CD14-positive monocyte (primary cell): ENCODE results near the gene PRIM2. TPM values are rescaled to one million over a fixed set of nuclear protein-coding genes. Genes with fewer than 3 reads are reported as not detected.
"Not testable (repeated sequence)": the region's sequence is repeated elsewhere in the genome, so short reads cannot be mapped to it uniquely, and the experiment has no call there.

Source experiments
- DNase-seq, 3 donors: peaks; one replicate each; pipeline ENCODE4 v3.0.0-alpha.2; 2011 to 2022
- H2AFZ ChIP-seq: 2 replicates; pipeline ENCODE4 v1.6.0; 2012; ENCODE audit warnings: mild to moderate bottlenecking, low read depth, low read length, inconsistent platforms; ENCODE audit not compliant: insufficient read depth, poor library complexity, severe bottlenecking
- H3K27ac ChIP-seq, 2 donors: 1 replicate in 1 of 2; 2 replicates in 1 of 2; pipeline ENCODE4 v1.5.1; 2012 to 2013; ENCODE audit warnings: low read length in 2 of 2, control low read depth in 1 of 2, inconsistent platforms in 1 of 2, low read depth in 1 of 2, mild to moderate bottlenecking in 1 of 2
- H3K27me3 ChIP-seq, 2 donors: one replicate each; pipeline versions ENCODE4 v1.6.0 to v1.6.1; 2011 to 2013; ENCODE audit warnings: low read length in 2 of 2; ENCODE audit not compliant: control insufficient read depth in 2 of 2, insufficient read depth in 2 of 2
- H3K36me3 ChIP-seq, 2 donors: replicated peaks in 1 of 2; 1 replicate in 1 of 2; 2 replicates in 1 of 2; pipeline versions ENCODE4 v1.5.1 to v1.6.1; 2012 to 2013; ENCODE audit warnings: low read length in 2 of 2, control low read depth in 1 of 2, inconsistent platforms in 1 of 2, mild to moderate bottlenecking in 1 of 2; ENCODE audit not compliant: insufficient read depth in 2 of 2, control insufficient read depth in 1 of 2
- H3K4me1 ChIP-seq, 2 donors: 1 replicate in 1 of 2; 2 replicates in 1 of 2; pipeline versions ENCODE4 v1.5.1 to v1.6.1; 2012 to 2013; ENCODE audit warnings: low read length in 2 of 2, control low read depth in 1 of 2, inconsistent platforms in 1 of 2, mild to moderate bottlenecking in 1 of 2, moderate library complexity in 1 of 2; ENCODE audit not compliant: insufficient read depth in 2 of 2, control insufficient read depth in 1 of 2
- H3K4me2 ChIP-seq: replicated peaks from 2 replicates; pipeline ENCODE3; 2012; ENCODE audit warnings: low read length, moderate library complexity, mild to moderate bottlenecking; ENCODE audit not compliant: poor library complexity, severe bottlenecking; ENCODE audit errors: extremely low read depth
- H3K4me3 ChIP-seq, 3 experiments: fragments of 200-600 bp in 1 of 3; sonication (generic) in 1 of 3; replicated peaks in 1 of 3; 1 replicate in 2 of 3; 2 replicates in 1 of 3; pipeline ENCODE4 v1.5.1; 2011 to 2013; ENCODE audit warnings: low read length in 3 of 3, mild to moderate bottlenecking in 3 of 3, control low read depth in 2 of 3, low read depth in 2 of 3, inconsistent platforms in 1 of 3, moderate library complexity in 1 of 3
- H3K79me2 ChIP-seq: 2 replicates; pipeline ENCODE4 v1.6.0; 2012; ENCODE audit warnings: mild to moderate bottlenecking, control low read depth, inconsistent platforms, low read length, moderate library complexity; ENCODE audit not compliant: insufficient read depth
- H3K9ac ChIP-seq: 2 replicates; pipeline ENCODE4 v1.6.0; 2017; ENCODE audit warnings: low read length, mild to moderate bottlenecking; ENCODE audit not compliant: insufficient read depth, poor library complexity, severe bottlenecking
- H3K9me3 ChIP-seq, 2 donors: replicated peaks in 1 of 2; 1 replicate in 1 of 2; 2 replicates in 1 of 2; pipeline versions ENCODE4 v1.5.1 to v1.6.1; 2012 to 2013; ENCODE audit warnings: low read length in 2 of 2, control low read depth in 1 of 2; ENCODE audit not compliant: control insufficient read depth in 1 of 2, insufficient read depth in 1 of 2
- H4K20me1 ChIP-seq: 2 replicates; pipeline ENCODE4 v1.6.0; 2012; ENCODE audit warnings: mild to moderate bottlenecking, low read length, control low read depth, moderate library complexity; ENCODE audit not compliant: insufficient read depth
- H3K27ac Mint-ChIP-seq, 7 donors: one replicate each; pipeline ENCODE4 v1.8.0; 2020; ENCODE audit warnings: mild to moderate bottlenecking in 7 of 7, mixed read lengths in 7 of 7, moderate library complexity in 6 of 7, inconsistent platforms in 2 of 7
- H3K27me3 Mint-ChIP-seq, 3 donors: one replicate each; pipeline ENCODE4 v1.8.0; 2021 to 2022; ENCODE audit warnings: low read depth in 3 of 3, mild to moderate bottlenecking in 3 of 3, mixed read lengths in 3 of 3, moderate library complexity in 3 of 3, inconsistent platforms in 1 of 3
- H3K36me3 Mint-ChIP-seq, 2 donors: one replicate each; pipeline ENCODE4 v1.8.0; 2020; ENCODE audit warnings: mixed read lengths in 2 of 2, inconsistent platforms in 1 of 2, mild to moderate bottlenecking in 1 of 2
- H3K4me1 Mint-ChIP-seq: one replicate; pipeline ENCODE4 v1.8.0; 2020; ENCODE audit warnings: mild to moderate bottlenecking, mixed read lengths
- H3K4me3 Mint-ChIP-seq, 2 donors: one replicate each; pipeline ENCODE4 v1.8.0; 2020; ENCODE audit warnings: mild to moderate bottlenecking in 2 of 2, mixed read lengths in 2 of 2, moderate library complexity in 1 of 2
- H3K9me3 Mint-ChIP-seq, 7 donors: one replicate each; pipeline ENCODE4 v1.8.0; 2020 to 2022; ENCODE audit warnings: mixed read lengths in 7 of 7, mild to moderate bottlenecking in 6 of 7, moderate library complexity in 6 of 7, inconsistent platforms in 2 of 7
- WGBS: methylation state at CpG from one replicate; pipeline ENCODE4 v1.1.5; 2013; ENCODE audit warnings: missing lambda C conversion rate; ENCODE audit not compliant: insufficient coverage; 5-methylcytosine and 5-hydroxymethylcytosine counted together
- intact Hi-C, 2 donors: fragments of 100-400 bp; cut with micrococcal nuclease; formaldehyde crosslinking; loops; one replicate each; pipeline versions ENCODE4 v1.15.0 to v1.15.1; 2023
- polyA plus RNA-seq, 3 donors: library from polyadenylated mRNA; depleted of rRNA in 1 of 3; unstranded in 2 of 3; stranded (reverse) in 1 of 3; fragments of 300-500 nt in 2 of 3; fragments of >200 nt in 1 of 3; fragmentation: Illumina TruSeq in 2 of 3; gene quantifications; 1 replicate in 2 of 3; 2 replicates in 1 of 3; pipeline ENCODE4 v1.2.3, GENCODE V29; 2012 to 2021
- TF ChIP-seq, protein P1 (sequence below): fragments of 200-600 bp; IDR thresholded peaks from one replicate; pipeline ENCODE4 v1.8.0; 2022; ENCODE audit warnings: antibody characterized with exemption, mild to moderate bottlenecking

Gene PRIM2
- polyA plus RNA-seq, 3 donors: 2.8 to 5.1 (median 4.2) TPM

DNA sequence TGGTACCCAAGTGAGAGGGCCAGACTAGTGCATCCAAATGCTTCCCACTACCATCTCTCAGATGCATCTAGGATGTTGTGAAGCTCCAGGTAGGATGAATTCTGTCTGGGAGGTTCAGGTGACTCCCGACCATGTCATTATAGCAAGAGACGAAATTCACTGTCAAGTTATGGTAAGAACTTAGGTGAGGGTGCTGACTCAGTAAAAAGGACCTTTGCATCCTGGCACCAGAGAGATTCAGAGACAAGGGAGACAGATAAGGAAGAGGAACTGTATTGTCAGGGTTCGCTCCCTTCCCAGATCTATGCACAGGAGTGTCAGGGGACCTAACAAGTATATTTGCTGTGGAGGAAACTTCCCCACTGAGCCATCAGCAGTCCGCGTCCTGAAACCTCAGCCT is 11.2 kb upstream of the PRIM2 start:
- no peak overlapping the region for H3K4me2 ChIP-seq
- intact Hi-C loops: no loop called here
- 100% methylated on average over 1 of the region's 5 CpGs for WGBS

DNA sequence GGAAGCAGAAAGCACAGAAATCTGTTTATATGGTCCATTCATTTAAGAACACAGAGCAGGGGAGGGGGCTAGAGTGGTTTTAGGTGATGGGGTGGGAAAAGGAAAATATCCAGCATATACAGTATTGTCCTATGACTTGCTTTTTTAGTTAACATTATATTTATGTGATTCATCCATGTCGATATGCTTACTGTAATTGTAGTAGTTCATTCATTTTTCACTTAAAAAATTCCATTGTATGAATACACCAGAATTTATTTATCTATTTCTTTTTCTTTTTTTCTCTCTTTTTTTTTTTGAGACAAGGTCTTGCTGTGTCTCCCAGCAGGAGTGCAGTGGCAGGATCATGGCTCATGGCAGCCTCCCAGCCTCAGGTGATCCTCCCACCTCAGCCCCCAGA is 9.6 kb upstream of the PRIM2 start:
- no CpG with 5 or more reads among the region's 1 CpG for WGBS
- TF ChIP-seq, protein P1, sequence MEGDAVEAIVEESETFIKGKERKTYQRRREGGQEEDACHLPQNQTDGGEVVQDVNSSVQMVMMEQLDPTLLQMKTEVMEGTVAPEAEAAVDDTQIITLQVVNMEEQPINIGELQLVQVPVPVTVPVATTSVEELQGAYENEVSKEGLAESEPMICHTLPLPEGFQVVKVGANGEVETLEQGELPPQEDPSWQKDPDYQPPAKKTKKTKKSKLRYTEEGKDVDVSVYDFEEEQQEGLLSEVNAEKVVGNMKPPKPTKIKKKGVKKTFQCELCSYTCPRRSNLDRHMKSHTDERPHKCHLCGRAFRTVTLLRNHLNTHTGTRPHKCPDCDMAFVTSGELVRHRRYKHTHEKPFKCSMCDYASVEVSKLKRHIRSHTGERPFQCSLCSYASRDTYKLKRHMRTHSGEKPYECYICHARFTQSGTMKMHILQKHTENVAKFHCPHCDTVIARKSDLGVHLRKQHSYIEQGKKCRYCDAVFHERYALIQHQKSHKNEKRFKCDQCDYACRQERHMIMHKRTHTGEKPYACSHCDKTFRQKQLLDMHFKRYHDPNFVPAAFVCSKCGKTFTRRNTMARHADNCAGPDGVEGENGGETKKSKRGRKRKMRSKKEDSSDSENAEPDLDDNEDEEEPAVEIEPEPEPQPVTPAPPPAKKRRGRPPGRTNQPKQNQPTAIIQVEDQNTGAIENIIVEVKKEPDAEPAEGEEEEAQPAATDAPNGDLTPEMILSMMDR: no peak
- Histone ChIP-seq H3K27me3 (no peaks in the 10 kb centered on the region), H3K79me2 (no peaks in the 10 kb centered on the region), H3K27ac (no peak overlapping the region), H3K4me2 (no peak overlapping the region), H3K9ac (no peak overlapping the region), H3K9me3 (peaks cover 0 to 10% of the 10 kb centered on the region in 2 donors), H3K4me1 (no peaks in the 10 kb centered on the region), H4K20me1 (no peaks in the 10 kb centered on the region), H3K36me3 (no peaks in the 10 kb centered on the region), H2AFZ (no peak overlapping the region), H3K4me3 (no peak overlapping the region)
- H3K4me1 Mint-ChIP-seq: no peaks in the 10 kb centered on the region
- H3K36me3 Mint-ChIP-seq: no peaks in the 10 kb centered on the region
- H3K27me3 Mint-ChIP-seq: peaks cover 0 to 11% (median 7%) of the 10 kb centered on the region in 3 donors
- H3K27ac Mint-ChIP-seq: no peak overlapping the region
- H3K9me3 Mint-ChIP-seq: peaks cover 0 to 7% (median 4%) of the 10 kb centered on the region in 7 donors
- DNase-seq: no peak
- intact Hi-C loops: no loop called here
- no peak overlapping the region for H3K4me3 Mint-ChIP-seq

More for the DNA sequence above, 11.2 kb upstream of the PRIM2 start:
- Mint-ChIP-seq H3K27ac (no peak overlapping the region), H3K4me1 (no peaks in the 10 kb centered on the region), H3K9me3 (peaks cover 0 to 5% (median under 1%) of the 10 kb centered on the region in 7 donors), H3K27me3 (peaks cover 0 to 8% (median 6%) of the 10 kb centered on the region in 3 donors), H3K36me3 (no peaks in the 10 kb centered on the region), H3K4me3 (no peak overlapping the region)
- TF ChIP-seq, protein P1: no peak
- no peaks in the 10 kb centered on the region for H3K27me3 ChIP-seq
- H3K79me2 ChIP-seq: no peaks in the 10 kb centered on the region
- no peak for DNase-seq
- no peak overlapping the region for H3K4me3 ChIP-seq
- no peaks in the 10 kb centered on the region for H3K36me3 ChIP-seq
- H2AFZ ChIP-seq: no peak overlapping the region
- H3K27ac ChIP-seq: no peak overlapping the region
- H4K20me1 ChIP-seq: no peaks in the 10 kb centered on the region
- no peak overlapping the region for H3K9ac ChIP-seq
- peaks cover 0 to 8% of the 10 kb centered on the region in 2 donors for H3K9me3 ChIP-seq
- no peaks in the 10 kb centered on the region for H3K4me1 ChIP-seq

DNA sequence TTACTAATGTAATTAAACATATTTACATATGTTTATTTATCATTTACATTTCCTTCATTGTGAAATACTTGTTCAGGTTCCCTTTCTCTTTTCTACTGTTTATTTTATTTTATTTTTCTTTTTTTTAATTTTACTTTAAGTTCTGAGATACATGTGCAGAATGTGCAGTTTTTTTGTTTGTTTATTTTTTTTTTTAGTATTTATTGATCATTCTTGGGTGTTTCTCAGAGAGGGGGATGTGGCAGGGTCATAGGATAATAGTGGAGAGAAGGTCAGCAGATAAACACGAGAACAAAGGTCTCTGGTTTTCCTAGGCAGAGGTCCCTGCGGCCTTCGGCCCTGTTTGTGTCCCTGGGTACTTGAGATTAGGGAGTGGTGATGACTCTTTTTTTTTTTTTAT is 8.7 kb upstream of the PRIM2 start:
- H3K27me3 Mint-ChIP-seq: peaks cover 0 to 15% (median 5%) of the 10 kb centered on the region in 3 donors
- H3K27ac ChIP-seq, H3K9me3 Mint-ChIP-seq, H3K4me3 Mint-ChIP-seq, H3K36me3 ChIP-seq, H2AFZ ChIP-seq, H3K79me2 ChIP-seq, intact Hi-C loops, H3K4me3 ChIP-seq, H3K4me1 Mint-ChIP-seq, H3K4me2 ChIP-seq, H3K36me3 Mint-ChIP-seq, H3K27ac Mint-ChIP-seq, H3K27me3 ChIP-seq, H4K20me1 ChIP-seq, H3K4me1 ChIP-seq, H3K9ac ChIP-seq, DNase-seq: not testable (repeated sequence)
- WGBS: no CpG with 5 or more reads among the region's 3 CpGs
- H3K9me3 ChIP-seq: peaks cover 0 to 10% of the 10 kb centered on the region in 2 donors
